ENCODE data around the gene SCAMP4. TPM values are rescaled to one million over a fixed set of nuclear protein-coding genes. Genes with fewer than 3 reads are reported as not detected.

Gene SCAMP4
- total and polyA plus RNA-seq, 2 of the 13 experiments (the other 11 are each of a cell fraction or from before 2014, with no cell fraction given), result 10.7 to 13.7 TPM

GRCh38 chr19:1864480-1865171 is 40.6 kb upstream of the SCAMP4 start (continued):
- no peak for TF ChIP-seq ZHX1 (CRISPR knock-in tag; IDR thresholded peaks at IDR 0.05; ENCODE audit: low read depth)
- 0 out of 2 replicates have a peak, but pooled peaks have one; percentile 12 for TF ChIP-seq YEATS4 (CRISPR knock-in tag; IDR thresholded peaks at IDR 0.05; ENCODE audit: borderline replicate concordance)
- no peak for TF ChIP-seq RNF2 (conservative IDR thresholded peaks at IDR 0.05; ENCODE audit: low read depth)
- TF ChIP-seq, protein P1, sequence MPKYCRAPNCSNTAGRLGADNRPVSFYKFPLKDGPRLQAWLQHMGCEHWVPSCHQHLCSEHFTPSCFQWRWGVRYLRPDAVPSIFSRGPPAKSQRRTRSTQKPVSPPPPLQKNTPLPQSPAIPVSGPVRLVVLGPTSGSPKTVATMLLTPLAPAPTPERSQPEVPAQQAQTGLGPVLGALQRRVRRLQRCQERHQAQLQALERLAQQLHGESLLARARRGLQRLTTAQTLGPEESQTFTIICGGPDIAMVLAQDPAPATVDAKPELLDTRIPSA (CRISPR knock-in tag; IDR thresholded peaks at IDR 0.05; ENCODE audit: borderline replicate concordance), result no peak; the same call in 1 of the 2 replicates
- TF ChIP-seq TP53 (CRISPR knock-in tag; conservative IDR thresholded peaks at IDR 0.05), result no peak
- TF ChIP-seq ZNF343 (CRISPR knock-in tag; IDR thresholded peaks at IDR 0.05), result peak; percentile 93
- TF ChIP-seq, protein P2, sequence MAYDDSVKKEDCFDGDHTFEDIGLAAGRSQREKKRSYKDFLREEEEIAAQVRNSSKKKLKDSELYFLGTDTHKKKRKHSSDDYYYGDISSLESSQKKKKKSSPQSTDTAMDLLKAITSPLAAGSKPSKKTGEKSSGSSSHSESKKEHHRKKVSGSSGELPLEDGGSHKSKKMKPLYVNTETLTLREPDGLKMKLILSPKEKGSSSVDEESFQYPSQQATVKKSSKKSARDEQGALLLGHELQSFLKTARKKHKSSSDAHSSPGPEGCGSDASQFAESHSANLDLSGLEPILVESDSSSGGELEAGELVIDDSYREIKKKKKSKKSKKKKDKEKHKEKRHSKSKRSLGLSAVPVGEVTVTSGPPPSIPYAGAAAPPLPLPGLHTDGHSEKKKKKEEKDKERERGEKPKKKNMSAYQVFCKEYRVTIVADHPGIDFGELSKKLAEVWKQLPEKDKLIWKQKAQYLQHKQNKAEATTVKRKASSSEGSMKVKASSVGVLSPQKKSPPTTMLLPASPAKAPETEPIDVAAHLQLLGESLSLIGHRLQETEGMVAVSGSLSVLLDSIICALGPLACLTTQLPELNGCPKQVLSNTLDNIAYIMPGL (CRISPR knock-in tag; IDR thresholded peaks at IDR 0.05; ENCODE audit: borderline replicate concordance in 1 of 2, low read depth in 1 of 2), result peak; percentile 89 to 90
- TF ChIP-seq ZNF274 (CRISPR knock-in tag; IDR thresholded peaks at IDR 0.05), result peak; percentile 40; the same call in 1 of the 2 replicates
- TF ChIP-seq, protein P3, sequence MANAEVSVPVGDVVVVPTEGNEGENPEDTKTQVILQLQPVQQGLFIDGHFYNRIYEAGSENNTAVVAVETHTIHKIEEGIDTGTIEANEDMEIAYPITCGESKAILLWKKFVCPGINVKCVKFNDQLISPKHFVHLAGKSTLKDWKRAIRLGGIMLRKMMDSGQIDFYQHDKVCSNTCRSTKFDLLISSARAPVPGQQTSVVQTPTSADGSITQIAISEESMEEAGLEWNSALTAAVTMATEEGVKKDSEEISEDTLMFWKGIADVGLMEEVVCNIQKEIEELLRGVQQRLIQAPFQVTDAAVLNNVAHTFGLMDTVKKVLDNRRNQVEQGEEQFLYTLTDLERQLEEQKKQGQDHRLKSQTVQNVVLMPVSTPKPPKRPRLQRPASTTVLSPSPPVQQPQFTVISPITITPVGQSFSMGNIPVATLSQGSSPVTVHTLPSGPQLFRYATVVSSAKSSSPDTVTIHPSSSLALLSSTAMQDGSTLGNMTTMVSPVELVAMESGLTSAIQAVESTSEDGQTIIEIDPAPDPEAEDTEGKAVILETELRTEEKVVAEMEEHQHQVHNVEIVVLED (CRISPR knock-in tag; IDR thresholded peaks at IDR 0.05; ENCODE audit: borderline replicate concordance), result no peak
- peak; percentile 72; the same call in 1 of the 2 replicates for TF ChIP-seq ZNF704 (CRISPR knock-in tag; IDR thresholded peaks at IDR 0.05; ENCODE audit: borderline replicate concordance)
- TF ChIP-seq ZNF839 (CRISPR knock-in tag; IDR thresholded peaks at IDR 0.05; ENCODE audit: borderline replicate concordance), result peak; percentile 67
- TF ChIP-seq ARID5B (CRISPR knock-in tag; IDR thresholded peaks at IDR 0.05), result peak; percentile 30; the same call in 1 of the 2 replicates
- TF ChIP-seq FOSL2 (CRISPR knock-in tag; IDR thresholded peaks at IDR 0.05), result no peak

Data from HepG2 (cell line).